A673 (cell line): ENCODE data around the gene FMN2. TPM values are rescaled to one million over a fixed set of nuclear protein-coding genes. Genes with fewer than 3 reads are reported as not detected.

Experiments used
- BruUV-seq: library from RNA; stranded (reverse); fragments of 400-500 nt; replicated peaks from 2 replicates; lab custom pipeline; 2021; lab: Mats Ljungman, UMichigan
- CTCF ChIA-PET: fragments of 300-600 bp; sonication (Branson Sonifier 250); formaldehyde crosslinking; loops from one replicate; lab custom pipeline; 2022; ENCODE audit warnings: antibody characterized with exemption; lab: Charles Lee
- POLR2A ChIA-PET: fragments of 300-600 bp; sonication (Branson Sonifier 250); formaldehyde crosslinking; loops from one replicate; lab custom pipeline; 2022; ENCODE audit warnings: antibody characterized with exemption; ENCODE audit not compliant: low non-redundant PET; lab: Charles Lee
- DNase-seq: peaks from one replicate; pipeline ENCODE4 v3.0.0-alpha.2; 2015; ENCODE audit warnings: low spot score
- H3K27ac ChIP-seq: fragments of 200-600 bp; sonication (generic); 2 replicates; pipeline ENCODE4 v1.5.1; 2016; ENCODE audit warnings: mixed run types, low read depth, mild to moderate bottlenecking, mixed read lengths, antibody characterized with exemption, low read length; ENCODE audit not compliant: poor library complexity, severe bottlenecking
- H3K27me3 ChIP-seq: fragments of 200-600 bp; sonication (generic); replicated peaks from 2 replicates; pipeline ENCODE4 v1.6.1; 2017; ENCODE audit warnings: mixed run types, low read depth, mild to moderate bottlenecking, mixed read lengths, antibody characterized with exemption, low read length; ENCODE audit not compliant: insufficient read depth, poor library complexity
- H3K36me3 ChIP-seq: fragments of 200-600 bp; sonication (generic); 2 replicates; pipeline ENCODE4 v1.6.1; 2016; ENCODE audit warnings: mixed run types, mild to moderate bottlenecking, mixed read lengths, antibody characterized with exemption, low read length; ENCODE audit not compliant: insufficient read depth, poor library complexity, severe bottlenecking
- H3K4me1 ChIP-seq: fragments of 200-600 bp; sonication (generic); 2 replicates; pipeline ENCODE4 v1.6.1; 2017; ENCODE audit warnings: mixed run types, mild to moderate bottlenecking, mixed read lengths, antibody characterized with exemption, low read length; ENCODE audit not compliant: insufficient read depth, poor library complexity, severe bottlenecking
- H3K4me3 ChIP-seq: fragments of 200-600 bp; sonication (generic); 2 replicates; pipeline ENCODE4 v1.5.1; 2016; ENCODE audit warnings: low read depth, mixed run types, mild to moderate bottlenecking, mixed read lengths, low read length; ENCODE audit not compliant: poor library complexity, severe bottlenecking
- H3K9me3 ChIP-seq: fragments of 200-600 bp; sonication (generic); 2 replicates; pipeline ENCODE4 v1.6.1; 2016; ENCODE audit warnings: mixed run types, low read depth, mild to moderate bottlenecking, mixed read lengths, antibody characterized with exemption, low read length; ENCODE audit not compliant: poor library complexity, severe bottlenecking
- EZH2 ChIP-seq: fragments of 200-600 bp; sonication (generic); IDR thresholded peaks from 2 replicates; pipeline ENCODE4 v1.6.1; 2017; ENCODE audit warnings: borderline replicate concordance, low read depth, mild to moderate bottlenecking, mixed read lengths, antibody characterized with exemption, low read length; ENCODE audit not compliant: poor library complexity, severe bottlenecking
- intact Hi-C: fragments of 100-400 bp; cut with micrococcal nuclease; formaldehyde crosslinking; loops from one replicate; pipeline ENCODE4 v1.10.0; 2022; ENCODE audit not compliant: unreplicated experiment
- total RNA-seq: library from RNA; stranded (reverse); gene quantifications from 2 replicates; pipeline ENCODE4 v1.2.3, GENCODE V29; 2021
- TF ChIP-seq, protein P1 (sequence below): fragments of 300-800, 200-600 bp; sonication (generic); conservative IDR thresholded peaks from 2 replicates; pipeline ENCODE4 v1.5.1; 2017; ENCODE audit warnings: low read depth, mild to moderate bottlenecking, antibody characterized with exemption, low read length, moderate library complexity, mixed read lengths

FMN2 gene
- total RNA-seq, 1 experiment from 2014 or later, result not detected

DNA sequence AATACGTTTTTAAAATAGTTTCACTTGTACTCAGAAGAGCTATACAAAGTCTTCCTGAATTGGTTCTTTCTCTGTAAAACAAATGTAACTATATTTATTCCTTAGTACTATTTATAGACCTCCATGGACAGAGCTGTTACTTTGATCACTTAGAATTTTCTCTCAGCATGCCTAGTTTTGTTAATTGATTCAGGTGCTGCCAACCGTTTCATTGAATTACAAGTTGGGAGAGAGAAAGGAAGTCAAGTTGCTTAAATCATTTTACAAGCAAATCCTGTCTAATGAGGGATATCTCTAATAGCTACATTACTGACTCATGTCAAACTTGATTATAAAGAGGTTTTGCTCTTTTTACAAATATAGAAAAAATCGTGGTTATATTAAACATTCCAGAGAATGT, 241.0 kb downstream of the FMN2 start:
- TF ChIP-seq EZH2, result no peak
- Histone ChIP-seq H3K36me3 (no peaks in the 10 kb centered on the region), H3K27me3 (peaks cover 14% of the 10 kb centered on the region), H3K4me3 (no peak overlapping the region), H3K9me3 (no peaks in the 10 kb centered on the region), H3K27ac (no peak overlapping the region), H3K4me1 (no peaks in the 10 kb centered on the region)
- POLR2A ChIA-PET, result no interaction called here
- intact Hi-C loops, result no loop called here
- no TSS peak for BruUV-seq
- CTCF ChIA-PET, result no interaction called here
- DNase-seq, result no peak

DNA sequence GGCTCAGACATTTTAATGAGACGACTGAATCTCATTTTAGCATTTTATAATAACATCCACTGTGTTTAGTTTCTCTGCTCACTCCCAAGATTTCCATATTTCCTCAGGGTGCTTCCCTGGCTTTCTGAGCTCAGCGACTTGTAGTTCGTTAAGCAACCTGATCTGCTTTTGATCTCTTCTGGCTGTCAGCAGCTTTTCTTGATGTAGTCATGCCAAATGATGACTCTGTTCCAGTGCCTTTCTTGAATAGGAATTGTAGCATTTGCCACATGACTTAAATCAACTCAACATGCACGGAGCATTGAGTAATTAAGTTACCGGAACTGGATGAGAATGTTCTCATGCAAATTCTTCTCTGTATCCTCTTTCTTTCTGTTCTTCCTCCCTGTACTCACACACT, 246.1 kb downstream of the FMN2 start:
- H3K4me3 ChIP-seq, result no peak overlapping the region
- H3K27ac ChIP-seq, result no peak overlapping the region
- TF ChIP-seq, protein P1, sequence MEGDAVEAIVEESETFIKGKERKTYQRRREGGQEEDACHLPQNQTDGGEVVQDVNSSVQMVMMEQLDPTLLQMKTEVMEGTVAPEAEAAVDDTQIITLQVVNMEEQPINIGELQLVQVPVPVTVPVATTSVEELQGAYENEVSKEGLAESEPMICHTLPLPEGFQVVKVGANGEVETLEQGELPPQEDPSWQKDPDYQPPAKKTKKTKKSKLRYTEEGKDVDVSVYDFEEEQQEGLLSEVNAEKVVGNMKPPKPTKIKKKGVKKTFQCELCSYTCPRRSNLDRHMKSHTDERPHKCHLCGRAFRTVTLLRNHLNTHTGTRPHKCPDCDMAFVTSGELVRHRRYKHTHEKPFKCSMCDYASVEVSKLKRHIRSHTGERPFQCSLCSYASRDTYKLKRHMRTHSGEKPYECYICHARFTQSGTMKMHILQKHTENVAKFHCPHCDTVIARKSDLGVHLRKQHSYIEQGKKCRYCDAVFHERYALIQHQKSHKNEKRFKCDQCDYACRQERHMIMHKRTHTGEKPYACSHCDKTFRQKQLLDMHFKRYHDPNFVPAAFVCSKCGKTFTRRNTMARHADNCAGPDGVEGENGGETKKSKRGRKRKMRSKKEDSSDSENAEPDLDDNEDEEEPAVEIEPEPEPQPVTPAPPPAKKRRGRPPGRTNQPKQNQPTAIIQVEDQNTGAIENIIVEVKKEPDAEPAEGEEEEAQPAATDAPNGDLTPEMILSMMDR, result no peak
- TF ChIP-seq EZH2, result no peak
- no peaks in the 10 kb centered on the region for H3K4me1 ChIP-seq
- POLR2A ChIA-PET, result no interaction called here
- H3K36me3 ChIP-seq, result no peaks in the 10 kb centered on the region
- H3K9me3 ChIP-seq, result no peaks in the 10 kb centered on the region
- BruUV-seq, result no TSS peak
- DNase-seq, result no peak
- CTCF ChIA-PET, result no interaction called here
- intact Hi-C loops, result no loop called here
- H3K27me3 ChIP-seq, result peaks cover 4% of the 10 kb centered on the region

DNA sequence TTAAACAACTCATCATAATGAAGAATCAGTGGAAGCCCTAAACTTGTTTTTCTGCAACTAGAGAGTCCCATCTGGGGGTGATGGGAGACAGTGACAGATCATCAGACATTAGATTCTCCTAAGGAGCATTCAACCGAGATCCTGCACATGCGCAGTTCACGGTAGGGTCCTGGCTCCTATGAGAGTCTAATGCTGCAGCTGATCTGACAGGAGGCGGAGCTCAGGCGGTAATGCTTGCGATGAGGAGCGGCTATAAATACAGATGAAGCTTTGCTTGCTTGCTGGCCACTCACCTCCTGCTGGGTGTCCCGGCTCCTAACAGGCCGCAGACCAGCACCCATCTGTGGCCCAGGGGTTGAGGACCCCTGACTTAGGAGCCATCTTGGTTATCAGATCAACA, 247.2 kb downstream of the FMN2 start:
- ChIA-PET CTCF (no interaction called here), POLR2A (no interaction called here)
- Histone ChIP-seq H3K27me3 (peaks cover 4% of the 10 kb centered on the region), H3K36me3 (no peaks in the 10 kb centered on the region), H3K4me1 (no peaks in the 10 kb centered on the region), H3K9me3 (no peaks in the 10 kb centered on the region), H3K4me3 (no peak overlapping the region), H3K27ac (no peak overlapping the region)
- DNase-seq, result no peak
- TF ChIP-seq, protein P1, result no peak
- no peak for TF ChIP-seq EZH2
- no TSS peak for BruUV-seq
- intact Hi-C loops, result no loop called here
